Adrenal gland (tissue), 5 donors: ENCODE measurements around the gene TTC9B.

Experiments
- CTCF ChIP-seq, 6 experiments: fragments of 450-650 bp in 4 of 6; fragments of 200-600 bp in 2 of 6; sonication (generic) in 1 of 6; IDR thresholded peaks; 1 replicate in 5 of 6; 2 replicates in 1 of 6; pipeline versions ENCODE4 v1.5.1 to v1.8.0; 2016 to 2021; ENCODE audit warnings: antibody characterized with exemption in 6 of 6, mild to moderate bottlenecking in 2 of 6, moderate library complexity in 1 of 6
- POLR2A ChIP-seq, 2 donors: fragments of 450-650 bp; IDR thresholded peaks; one replicate each; pipeline ENCODE4 v1.6.1; 2017; ENCODE audit warnings: antibody characterized with exemption in 2 of 2, mild to moderate bottlenecking in 2 of 2, moderate library complexity in 1 of 2
- donor health status: DM: no; HTN: no; CAD: no.

- TF ChIP-seq CTCF (IDR thresholded peaks at IDR 0.05) (no peak), POLR2A (IDR thresholded peaks at IDR 0.05) (no peak)
Measured at GRCh38 chr19:40241125-40241808, 23.1 kb upstream of the TTC9B start.
